ENCODE data around the gene TYMS. TPM values are rescaled to one million over a fixed set of nuclear protein-coding genes. Genes with fewer than 3 reads are reported as not detected.
A peak's percentile ranks its signal among the peaks of the same experiment; 100 is the strongest.

Gene TYMS
- total RNA-seq, 4 donors from 2014 or later: 0.20 to 1.7 TPM; not detected in 2

DNA sequence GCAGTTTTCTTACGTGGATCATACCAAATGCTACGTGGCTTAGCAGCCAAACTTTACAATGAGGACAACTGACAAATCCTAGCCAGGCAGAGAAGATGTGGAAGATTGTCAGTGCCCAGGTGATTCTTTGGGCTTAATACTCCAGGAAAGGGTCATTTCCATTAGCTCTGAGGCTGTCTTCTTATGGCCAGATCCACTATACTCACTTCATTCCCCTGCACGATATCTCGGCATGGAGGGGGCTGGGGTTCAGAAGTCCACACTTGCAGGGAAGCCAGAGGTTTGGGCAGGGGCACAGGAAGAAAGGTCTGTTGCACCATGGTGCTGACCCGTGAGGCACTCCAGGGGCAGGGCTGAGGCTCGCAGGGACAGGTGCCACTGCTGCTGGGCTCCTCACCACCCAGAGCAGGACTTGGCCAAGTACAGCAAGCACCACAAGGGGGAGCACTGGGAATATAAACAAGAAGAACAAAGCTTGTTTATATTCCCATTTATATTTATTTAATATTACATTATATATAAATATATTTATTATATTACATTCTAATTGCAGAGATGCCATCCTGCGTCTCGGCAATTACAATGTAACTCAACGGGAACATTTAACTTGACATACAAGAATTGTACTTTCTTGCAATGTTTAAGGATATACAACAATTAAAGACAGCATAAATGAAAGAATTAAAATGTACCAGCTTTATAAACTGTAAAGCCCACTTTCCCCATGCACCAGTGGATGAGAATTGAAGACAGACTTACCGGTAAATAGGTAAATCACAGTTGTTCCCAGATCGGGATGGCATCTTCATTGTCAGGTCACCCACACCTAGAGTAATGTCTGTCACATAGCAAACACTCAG is 33.5 kb upstream of the TYMS start:
- intact Hi-C loops (cut with DNase I; ENCODE audit: low total_unique reads): loop anchor here (2.0 kb wide), 1 partner anchor 215 kb away; no protein-coding TSS in a partner anchor
- H3K27me3 ChIP-seq: no peaks in the 10 kb centered on the region
- no peak overlapping the region for H3K4me3 ChIP-seq
- in situ Hi-C loops (cut with MboI; ENCODE audit: low sequenced_read_pairs in 4 of 4): loop anchor here in 3 of 4 donors (5.0 to 25.0 kb wide), 3 partner anchors 112 to 213 kb away; partner anchors contain the start of gene COLEC12 (in 2 of the 3)
- DNase-seq (peak; percentile 7 to 18), ATAC-seq (no peak)
- H3K9me3 ChIP-seq: no peaks in the 10 kb centered on the region
- H3K4me1 ChIP-seq: no peaks in the 10 kb centered on the region
- TF ChIP-seq CTCF (IDR thresholded peaks at IDR 0.05 in 4 of 5, conservative IDR thresholded peaks at IDR 0.05 in 1 of 5) (peak in 4 of 5 experiments; percentile 24 to 58 (median 40)), POLR2A (IDR thresholded peaks at IDR 0.05) (no peak)
- H3K27ac ChIP-seq: no peak overlapping the region
- no peaks in the 10 kb centered on the region for H3K36me3 ChIP-seq

GRCh38 chr18:627231-627630 is 30.2 kb upstream of the TYMS start:
- no peak overlapping the region for H3K4me3 ChIP-seq
- in situ Hi-C loops (cut with MboI; ENCODE audit: low sequenced_read_pairs in 4 of 4) (loop anchor here in 1 of 4 donors (25.0 kb wide), 1 partner anchor 210 kb away; no protein-coding TSS in a partner anchor), intact Hi-C loops (cut with DNase I; ENCODE audit: low total_unique reads) (no loop called here)
- H3K9me3 ChIP-seq: no peaks in the 10 kb centered on the region
- H3K27me3 ChIP-seq: no peaks in the 10 kb centered on the region
- no peaks in the 10 kb centered on the region for H3K4me1 ChIP-seq
- DNase-seq (no peak), ATAC-seq (no peak)
- no peaks in the 10 kb centered on the region for H3K36me3 ChIP-seq
- TF ChIP-seq CTCF (IDR thresholded peaks at IDR 0.05 in 4 of 5, conservative IDR thresholded peaks at IDR 0.05 in 1 of 5) (no peak), POLR2A (IDR thresholded peaks at IDR 0.05) (no peak)
- no peak overlapping the region for H3K27ac ChIP-seq

GRCh38 chr18:629269-630150 is 27.9 kb upstream of the TYMS start:
- ATAC-seq: no peak
- intact Hi-C loops (cut with DNase I; ENCODE audit: low total_unique reads): no loop called here
- no peak overlapping the region for H3K27ac ChIP-seq
- no peaks in the 10 kb centered on the region for H3K9me3 ChIP-seq
- no peak for DNase-seq
- TF ChIP-seq POLR2A (IDR thresholded peaks at IDR 0.05): no peak
- no peak for TF ChIP-seq CTCF (IDR thresholded peaks at IDR 0.05 in 4 of 5, conservative IDR thresholded peaks at IDR 0.05 in 1 of 5)
- no peaks in the 10 kb centered on the region for H3K36me3 ChIP-seq
- no peaks in the 10 kb centered on the region for H3K4me1 ChIP-seq
- in situ Hi-C loops (cut with MboI; ENCODE audit: low sequenced_read_pairs in 4 of 4): loop anchor here in 1 of 4 donors (25.0 kb wide), 1 partner anchor 208 kb away; no protein-coding TSS in a partner anchor
- peaks cover 0 to 7% (median 0%) of the 10 kb centered on the region in 3 donors for H3K27me3 ChIP-seq
- no peak overlapping the region for H3K4me3 ChIP-seq

DNA sequence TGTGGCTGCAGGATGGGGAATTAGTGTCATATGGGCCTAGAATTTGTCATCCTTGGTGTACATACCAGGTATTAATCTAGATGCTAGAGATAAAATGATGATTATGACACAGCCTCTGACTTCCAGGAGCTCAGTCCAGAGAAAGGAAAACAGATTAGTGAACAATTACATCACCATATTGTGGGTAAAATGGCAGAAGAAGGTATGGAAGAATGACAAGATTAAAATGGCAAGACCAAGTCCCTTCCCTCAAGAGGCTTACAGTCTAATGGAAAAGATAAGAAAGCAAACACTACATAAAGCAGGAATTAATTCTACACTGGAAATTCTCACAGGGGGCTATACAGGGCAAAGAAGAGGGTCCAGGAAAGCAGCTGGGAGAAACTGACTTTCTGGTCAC is 25.9 kb upstream of the TYMS start:
- in situ Hi-C loops (cut with MboI; ENCODE audit: low sequenced_read_pairs in 4 of 4): loop anchor here in 1 of 4 donors (25.0 kb wide), 1 partner anchor 206 kb away; no protein-coding TSS in a partner anchor
- peaks cover 0 to 10% (median 0%) of the 10 kb centered on the region in 3 donors for H3K27me3 ChIP-seq

More for the DNA sequence above, 25.9 kb upstream of the TYMS start:
- no peak for DNase-seq
- no peak for ATAC-seq
- no peaks in the 10 kb centered on the region for H3K4me1 ChIP-seq
- intact Hi-C loops (cut with DNase I; ENCODE audit: low total_unique reads): no loop called here
- no peak overlapping the region for H3K27ac ChIP-seq
- no peaks in the 10 kb centered on the region for H3K36me3 ChIP-seq
- H3K4me3 ChIP-seq: no peak overlapping the region
- no peaks in the 10 kb centered on the region for H3K9me3 ChIP-seq
- TF ChIP-seq CTCF (IDR thresholded peaks at IDR 0.05 in 4 of 5, conservative IDR thresholded peaks at IDR 0.05 in 1 of 5) (no peak), POLR2A (IDR thresholded peaks at IDR 0.05) (no peak)
